HL-60/S4 (cell line): Measurements from ENCODE around the gene MED27.

Experiments used
- in situ Hi-C: fragments of 300-500 bp; cut with MboI; formaldehyde crosslinking; loops from 2 replicates; pipeline ENCODE4 v1.14.3; 2022; ENCODE audit warnings: low sequenced_read_pairs

Gene MED27

DNA sequence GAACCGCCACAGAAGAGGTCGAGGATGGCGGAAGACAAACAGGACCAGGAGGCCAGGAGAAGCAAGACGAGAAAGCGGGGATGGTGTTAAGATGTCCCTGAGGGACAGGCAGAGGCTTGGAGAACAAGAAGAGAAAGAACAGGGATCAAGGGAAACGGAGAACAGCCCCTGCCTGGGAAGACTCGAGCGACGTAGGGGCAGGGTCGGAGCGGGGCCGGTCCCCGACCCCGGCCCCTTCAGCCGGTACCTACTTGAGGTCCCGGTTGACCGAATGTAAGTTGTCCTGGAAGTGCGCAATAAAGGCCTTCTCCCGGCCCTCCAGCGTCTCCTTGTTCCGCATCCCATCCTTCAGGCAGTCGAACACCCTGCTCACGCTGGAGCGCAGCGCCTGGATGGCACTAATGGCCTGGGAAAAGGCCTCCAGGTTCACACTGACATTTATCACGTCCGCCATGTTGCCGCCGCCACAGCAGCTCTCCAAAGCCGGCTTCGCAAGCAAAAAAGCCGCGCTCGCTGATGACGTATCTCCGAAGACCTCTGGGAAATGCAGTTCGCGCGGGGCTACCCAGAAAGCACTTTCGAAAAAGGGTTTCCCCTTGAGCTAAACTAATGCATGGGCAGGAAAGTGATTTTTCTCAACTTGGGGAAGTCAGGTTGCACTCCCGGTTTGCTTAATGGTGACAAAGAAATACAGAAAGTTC lies at the start of gene MED27:
MED27 (minus strand) TSS at position 477 of the 701 bp plus-strand sequence; CDS start at position 454, 23 bp downstream.
- in situ Hi-C loops = no loop called here

DNA sequence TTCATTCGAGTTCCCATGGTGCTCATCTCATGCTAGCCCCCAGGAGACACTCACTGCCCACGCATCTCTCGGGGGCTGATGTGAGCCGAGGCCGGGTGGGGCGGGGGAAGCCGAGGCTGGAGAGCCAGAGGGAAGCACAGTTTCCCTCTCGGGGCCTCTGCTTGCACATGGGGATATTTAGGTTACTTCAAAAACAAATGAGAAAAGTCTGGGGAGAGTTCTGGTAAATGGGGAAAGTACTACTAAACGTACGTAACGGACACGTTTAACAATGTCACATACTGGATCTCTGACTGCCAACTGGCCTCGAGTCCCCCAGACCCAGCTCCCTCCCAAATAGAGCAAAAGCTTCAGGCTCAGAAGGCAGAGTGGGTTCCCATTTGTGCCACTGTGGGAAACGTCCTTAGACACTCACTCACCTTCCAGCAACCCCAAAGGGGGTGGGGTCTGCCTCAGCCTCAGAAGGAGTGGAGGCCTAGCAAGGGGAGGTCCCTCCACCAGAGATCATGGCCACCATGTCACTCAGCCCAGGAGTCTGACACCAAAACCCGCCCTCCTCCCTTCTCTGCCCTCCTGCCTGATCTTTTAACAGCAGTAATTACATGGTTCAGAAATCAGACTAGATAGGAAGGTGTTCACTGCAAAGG lies 48.3 kb upstream of the MED27 start:
- in situ Hi-C loops = no loop called here

- in situ Hi-C loops = no loop called here
Measured at GRCh38 chr9:132126680-132127236, 47.1 kb upstream of the MED27 start.

DNA sequence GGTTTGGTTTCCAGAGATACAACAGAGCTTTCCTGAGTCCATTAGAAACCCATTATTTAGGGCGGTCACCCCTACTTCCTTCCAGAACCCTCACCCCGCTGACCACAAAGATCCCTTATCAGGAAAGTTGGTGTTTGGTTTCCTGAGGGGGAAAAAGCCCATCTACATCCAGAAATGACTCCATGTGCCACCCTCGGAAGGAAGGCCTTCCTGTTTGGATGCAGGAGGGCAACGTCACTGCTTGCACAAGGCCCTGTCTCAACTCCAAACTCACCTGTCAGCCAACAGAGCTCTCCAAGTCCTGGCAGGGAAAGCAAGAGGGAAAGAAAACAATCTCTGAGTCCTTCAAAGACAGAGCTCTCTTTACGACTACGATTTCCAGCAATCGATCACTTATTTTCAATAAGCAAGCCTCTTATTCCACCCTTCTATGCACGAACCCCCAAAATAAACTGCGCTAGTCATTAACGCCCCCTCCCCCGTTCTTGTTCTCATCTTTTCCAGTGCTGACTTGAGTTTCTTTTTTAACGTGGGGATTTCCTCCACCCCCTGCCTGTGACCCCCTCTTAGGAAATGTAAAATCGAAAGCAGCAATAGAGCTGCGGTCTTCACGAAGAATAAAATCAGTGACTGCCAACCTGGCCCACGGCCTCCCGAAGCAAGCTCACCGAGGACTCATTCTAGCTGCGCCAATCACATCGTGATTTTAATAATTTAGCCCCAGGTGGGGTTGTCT lies 46.4 kb upstream of the MED27 start:
- in situ Hi-C loops = no loop called here

DNA sequence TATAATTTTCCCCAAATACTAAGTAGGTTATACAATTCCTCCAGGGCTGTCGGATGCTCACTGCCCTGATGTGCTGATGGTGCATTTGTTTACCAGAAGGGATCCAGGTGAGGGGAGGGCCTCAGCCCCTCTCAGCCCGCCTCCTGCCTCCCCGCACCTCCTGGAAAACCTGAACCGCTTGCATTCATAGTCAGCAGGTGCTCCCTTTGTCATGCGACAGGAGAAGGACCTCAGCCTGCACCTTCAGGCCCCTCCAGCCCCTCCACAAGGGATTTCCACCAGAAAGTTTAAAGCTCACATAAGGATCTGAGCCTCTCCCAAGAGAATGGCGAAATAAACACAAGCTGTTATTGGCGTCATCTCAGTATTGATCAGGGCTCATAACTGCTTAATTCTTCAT lies 45.7 kb upstream of the MED27 start:
- in situ Hi-C loops = no loop called here

- in situ Hi-C loops = no loop called here
Measured at GRCh38 chr9:132124800-132125199, 45.1 kb upstream of the MED27 start.

GRCh38 chr9:132121021-132121420 lies 41.4 kb upstream of the MED27 start:
- in situ Hi-C loops = no loop called here

DNA sequence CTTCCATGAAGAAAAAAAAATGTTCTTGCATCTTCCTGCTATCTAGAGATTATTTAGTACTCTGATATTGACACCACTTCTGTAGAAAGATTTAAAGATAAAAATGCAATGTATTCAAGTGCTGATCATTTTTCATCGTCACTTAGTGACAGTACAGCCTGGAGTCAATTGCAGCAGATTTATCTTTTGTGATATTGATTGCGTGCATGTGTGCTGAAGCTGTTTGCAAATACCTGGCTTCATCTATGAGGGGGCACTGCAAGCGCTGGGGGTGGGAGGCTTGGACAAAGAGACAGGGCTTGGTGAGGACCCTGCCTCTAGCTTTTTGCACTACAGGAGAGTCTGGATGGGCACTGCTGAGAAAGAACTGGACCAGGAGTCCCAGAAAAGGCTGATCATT lies 38.0 kb upstream of the MED27 start:
- in situ Hi-C loops = no loop called here

- in situ Hi-C loops = no loop called here
Measured at GRCh38 chr9:132116583-132116982, 36.9 kb upstream of the MED27 start.

- in situ Hi-C loops = no loop called here
Measured at GRCh38 chr9:132114102-132114707, 34.5 kb upstream of the MED27 start.

DNA sequence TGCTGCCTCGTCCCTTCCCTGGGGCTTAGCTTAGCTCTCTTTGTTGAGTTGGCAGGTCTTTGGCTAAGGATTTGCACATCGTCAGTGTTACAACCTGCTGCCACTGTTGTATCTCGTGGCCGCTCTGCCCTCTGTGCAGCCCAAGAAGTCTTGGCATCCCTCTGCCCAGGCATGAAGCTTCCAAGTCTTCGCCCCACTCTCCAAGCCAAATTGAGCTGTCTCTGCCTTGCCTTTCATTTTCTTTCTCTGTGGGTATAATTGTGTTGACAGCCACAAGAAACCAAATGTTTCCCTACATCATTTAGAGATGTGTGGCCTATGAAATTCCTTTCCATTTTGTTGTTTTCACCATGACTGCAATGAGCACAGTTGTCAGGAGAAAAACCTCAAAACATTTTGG lies 29.6 kb upstream of the MED27 start:
- in situ Hi-C loops = no loop called here

DNA sequence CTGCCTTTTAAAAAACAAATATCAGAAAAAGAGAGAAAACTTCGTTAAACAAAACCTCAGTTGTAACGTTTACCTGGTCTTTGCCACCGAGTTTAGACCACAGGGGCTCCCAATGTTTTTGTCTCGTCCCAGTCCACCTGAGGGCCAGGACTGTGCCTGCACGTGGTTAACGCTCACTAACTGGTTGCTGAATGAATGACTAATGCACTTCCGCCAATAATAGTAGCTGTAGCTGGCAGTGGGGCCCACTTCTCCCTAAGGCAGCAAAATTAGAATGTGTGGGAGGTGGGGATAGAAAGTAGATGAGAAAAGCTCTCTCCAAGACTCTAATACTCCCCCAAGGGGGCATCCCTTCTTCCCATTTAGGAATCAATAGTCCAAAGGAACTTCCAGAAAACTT lies 29.1 kb upstream of the MED27 start:
- in situ Hi-C loops = no loop called here

DNA sequence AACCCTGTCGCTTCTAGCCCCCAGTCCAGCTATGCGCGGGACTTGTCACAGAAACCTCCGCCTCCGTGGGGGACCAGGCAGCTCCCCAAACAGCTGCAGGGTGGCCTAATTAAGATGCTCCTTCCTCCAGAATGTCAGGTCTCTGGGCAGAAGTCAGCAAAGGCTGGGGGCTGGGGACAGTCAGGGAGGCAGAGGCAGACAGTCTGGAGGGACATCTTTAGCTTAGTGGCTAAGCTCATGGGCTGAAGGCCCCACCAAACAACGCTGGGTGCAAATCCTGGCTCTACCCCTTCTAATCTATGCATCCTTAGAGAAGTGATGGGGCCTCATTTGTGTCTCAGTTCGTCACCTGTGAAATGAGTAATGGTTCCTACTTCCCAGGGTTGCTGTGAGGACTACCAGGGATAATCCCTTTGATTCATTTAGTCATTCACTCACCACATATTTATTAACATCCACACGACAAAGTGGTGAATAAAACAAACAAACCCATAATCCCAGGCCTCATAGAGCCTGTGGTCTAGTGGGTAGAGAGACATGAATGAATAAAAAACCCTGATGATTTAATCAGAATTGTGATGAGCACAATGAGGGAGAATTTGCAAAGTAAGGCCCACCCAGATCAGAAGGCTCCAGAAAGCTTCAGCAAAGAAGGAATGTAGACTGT lies 20.2 kb upstream of the MED27 start:
- in situ Hi-C loops = no loop called here

- in situ Hi-C loops = no loop called here
Measured at GRCh38 chr9:132099167-132099566, 19.5 kb upstream of the MED27 start.

- in situ Hi-C loops = no loop called here
Measured at GRCh38 chr9:132094314-132094791, 14.7 kb upstream of the MED27 start.

DNA sequence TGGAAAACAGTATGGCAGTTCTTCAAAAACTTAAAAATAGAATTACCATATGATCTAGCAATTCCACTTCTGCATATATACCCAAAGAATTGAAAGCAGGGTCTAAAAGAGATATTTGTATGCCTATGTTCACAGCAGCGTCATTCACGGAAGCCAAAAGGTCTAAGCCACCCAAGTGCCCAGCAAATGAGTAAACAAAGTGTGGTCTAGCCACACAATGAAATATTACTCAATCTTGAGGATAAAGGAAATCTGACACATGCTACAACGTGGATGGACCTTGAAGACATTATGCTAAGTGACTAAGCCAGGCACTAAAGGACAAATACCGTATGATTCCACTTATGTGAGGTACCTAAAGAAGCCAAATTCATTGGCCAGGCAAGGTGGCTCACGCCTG lies 11.1 kb upstream of the MED27 start:
- in situ Hi-C loops = no loop called here

DNA sequence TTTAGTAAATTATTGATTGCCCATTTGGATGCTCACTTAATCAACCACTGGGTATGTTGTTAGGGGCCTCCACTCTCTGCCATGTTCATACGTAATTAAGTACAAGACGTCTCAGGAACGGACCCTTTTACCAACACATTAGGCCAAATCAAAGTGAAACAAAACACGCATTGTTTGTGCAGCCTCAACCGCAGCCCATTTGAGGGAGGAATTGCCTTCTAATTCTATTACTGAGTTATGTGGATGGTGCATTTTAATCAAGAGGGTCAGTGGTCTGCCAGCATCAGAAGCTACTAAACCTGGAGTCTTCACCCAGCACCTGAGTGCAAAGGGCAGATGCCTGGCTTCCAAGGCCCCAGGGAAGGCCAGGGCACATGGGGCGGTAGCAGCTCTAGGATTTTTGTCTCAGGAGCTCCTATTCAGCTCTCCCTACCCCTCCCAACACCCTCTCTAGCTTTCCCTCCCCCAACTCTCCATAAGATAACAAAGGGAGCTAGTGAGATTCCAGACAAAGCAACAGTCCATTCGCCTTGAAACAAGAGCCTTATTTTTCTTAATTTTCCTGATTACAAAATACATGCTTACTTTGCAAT lies 7.9 kb upstream of the MED27 start:
- in situ Hi-C loops = no loop called here

DNA sequence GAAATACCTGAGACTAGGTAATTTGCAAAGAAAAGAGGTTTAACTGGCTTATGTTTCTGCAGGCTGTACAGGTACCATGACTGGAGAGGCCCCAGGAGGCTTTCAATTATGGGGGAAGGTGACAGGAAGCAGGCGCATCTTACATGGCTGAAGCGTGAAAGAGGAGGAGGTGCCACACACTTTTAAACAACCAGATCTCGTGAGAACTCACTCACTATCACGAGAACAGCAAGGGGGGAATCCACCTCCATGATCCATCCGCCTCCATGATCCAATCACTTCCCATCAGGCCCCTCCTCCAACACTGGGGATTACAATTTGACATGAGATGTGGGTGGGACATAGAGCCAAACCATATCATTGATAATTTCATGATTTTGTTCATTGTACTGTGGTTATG lies 2.5 kb upstream of the MED27 start:
- in situ Hi-C loops = no loop called here

DNA sequence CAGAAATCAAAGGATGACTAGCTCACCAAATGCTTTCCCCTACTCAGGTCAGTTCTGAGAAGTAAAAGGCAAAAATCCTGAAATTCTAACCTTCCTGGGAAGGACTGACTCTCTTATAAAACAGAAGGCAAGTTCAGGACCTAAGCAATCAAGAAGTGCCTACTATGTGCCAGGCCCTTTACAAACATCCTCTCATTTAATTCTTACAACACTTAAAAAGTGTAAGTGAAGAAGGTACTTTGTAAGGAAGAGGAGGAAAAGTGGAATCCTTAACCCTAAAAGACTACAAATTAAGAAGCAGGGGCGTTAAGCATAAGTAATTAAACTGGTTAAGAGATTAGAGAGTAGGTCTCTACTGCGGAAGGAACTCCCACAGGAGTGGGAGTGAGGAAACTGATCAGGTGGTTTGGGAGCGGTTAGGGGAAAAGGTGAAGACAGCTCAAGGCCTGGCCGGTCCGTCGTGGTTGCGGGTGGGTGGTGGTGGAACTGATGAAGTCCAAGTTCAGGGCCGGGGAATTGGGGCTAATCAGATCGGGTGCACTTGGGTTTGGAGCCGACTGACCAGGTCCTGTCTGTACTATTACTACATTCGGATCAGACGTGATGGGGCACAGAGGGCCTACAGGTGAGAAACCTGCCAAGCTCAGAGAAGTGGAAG lies 839 bp downstream of the MED27 start:
- in situ Hi-C loops = no loop called here
